Thyroid gland (tissue), 4 donors: Measurements from ENCODE around the gene RRAD. TPM values are rescaled to one million over a fixed set of nuclear protein-coding genes. Genes with fewer than 3 reads are reported as not detected.

ENCODE experiments used
- DNase-seq, 2 donors: peaks; one replicate each; pipeline ENCODE4 v3.0.0-alpha.2; 2019
- H3K27ac ChIP-seq, 3 donors: fragments of 200-600 bp; sonication (generic); 1 replicate in 2 of 3; 2 replicates in 1 of 3; pipeline ENCODE4 v1.5.1; 2016 to 2019; ENCODE audit warnings: mild to moderate bottlenecking in 1 of 3, moderate library complexity in 1 of 3
- H3K27me3 ChIP-seq: fragments of 200-600 bp; sonication (generic); one replicate; pipeline ENCODE4 v1.5.1; 2019
- H3K36me3 ChIP-seq, 2 donors: fragments of 200-600 bp; sonication (generic); one replicate each; pipeline ENCODE4 v1.5.1; 2016 to 2019
- H3K4me1 ChIP-seq, 2 donors: fragments of 200-600 bp; sonication (generic); one replicate each; pipeline ENCODE4 v1.5.1; 2017 to 2019
- H3K4me3 ChIP-seq, 3 donors: fragments of 200-600 bp; sonication (generic); replicated peaks in 1 of 3; 1 replicate in 2 of 3; 2 replicates in 1 of 3; pipeline ENCODE4 v1.5.1; 2016; ENCODE audit warnings: mild to moderate bottlenecking in 1 of 3
- H3K9me3 ChIP-seq: fragments of 200-600 bp; sonication (generic); one replicate; pipeline ENCODE4 v1.5.1; 2017
- POLR2A ChIP-seq, 2 donors: fragments of 450-650 bp; IDR thresholded peaks; one replicate each; pipeline ENCODE4 v1.6.1; 2017; ENCODE audit warnings: antibody characterized with exemption in 2 of 2, mild to moderate bottlenecking in 2 of 2, moderate library complexity in 1 of 2
- WGBS, 2 donors: methylation state at CpG; one replicate each; pipeline ENCODE4 v1.1.5; 2017; 5-methylcytosine and 5-hydroxymethylcytosine counted together
- intact Hi-C: fragments of 100-400 bp; cut with DNase I; formaldehyde crosslinking; loops from one replicate; pipeline ENCODE4 v1.15.1; 2023
- total RNA-seq, 4 donors: library from RNA; depleted of rRNA; stranded (reverse); fragments of >200 nt; gene quantifications; one replicate each; pipeline ENCODE4 v1.2.3, GENCODE V29; 2016
- TF ChIP-seq, protein P1 (sequence below), 6 experiments: fragments of 200-600 bp in 3 of 6; fragments of 450-650 bp in 3 of 6; sonication (generic) in 3 of 6; IDR thresholded peaks; one replicate each; pipeline ENCODE4 v1.5.1; 2016 to 2019; ENCODE audit warnings: antibody characterized with exemption in 6 of 6, mild to moderate bottlenecking in 2 of 6, inconsistent platforms in 1 of 6, moderate library complexity in 1 of 6

The RRAD gene
- total RNA-seq, 4 donors from 2014 or later, result 6.1 to 15.6 (median 10.9) TPM

- WGBS, 2 donors, result 97% methylated on average over 3 of the region's 3 CpGs
- intact Hi-C loops, result loop anchor here (2.0 to 10.0 kb wide), 2 partner anchors 33 to 289 kb away; partner anchors contain the start of gene MATCAP1
Observed at GRCh38 chr16:66895999-66896398, 29.3 kb downstream of the RRAD start.

GRCh38 chr16:66895689-66895979 is 29.7 kb downstream of the RRAD start:
- H3K27me3 ChIP-seq, result no peaks in the 10 kb centered on the region
- TF ChIP-seq, protein P1, sequence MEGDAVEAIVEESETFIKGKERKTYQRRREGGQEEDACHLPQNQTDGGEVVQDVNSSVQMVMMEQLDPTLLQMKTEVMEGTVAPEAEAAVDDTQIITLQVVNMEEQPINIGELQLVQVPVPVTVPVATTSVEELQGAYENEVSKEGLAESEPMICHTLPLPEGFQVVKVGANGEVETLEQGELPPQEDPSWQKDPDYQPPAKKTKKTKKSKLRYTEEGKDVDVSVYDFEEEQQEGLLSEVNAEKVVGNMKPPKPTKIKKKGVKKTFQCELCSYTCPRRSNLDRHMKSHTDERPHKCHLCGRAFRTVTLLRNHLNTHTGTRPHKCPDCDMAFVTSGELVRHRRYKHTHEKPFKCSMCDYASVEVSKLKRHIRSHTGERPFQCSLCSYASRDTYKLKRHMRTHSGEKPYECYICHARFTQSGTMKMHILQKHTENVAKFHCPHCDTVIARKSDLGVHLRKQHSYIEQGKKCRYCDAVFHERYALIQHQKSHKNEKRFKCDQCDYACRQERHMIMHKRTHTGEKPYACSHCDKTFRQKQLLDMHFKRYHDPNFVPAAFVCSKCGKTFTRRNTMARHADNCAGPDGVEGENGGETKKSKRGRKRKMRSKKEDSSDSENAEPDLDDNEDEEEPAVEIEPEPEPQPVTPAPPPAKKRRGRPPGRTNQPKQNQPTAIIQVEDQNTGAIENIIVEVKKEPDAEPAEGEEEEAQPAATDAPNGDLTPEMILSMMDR (IDR thresholded peaks at IDR 0.05), result no peak
- no peak for TF ChIP-seq POLR2A (IDR thresholded peaks at IDR 0.05)
- no peaks in the 10 kb centered on the region for H3K36me3 ChIP-seq
- intact Hi-C loops, result loop anchor here (2.0 to 10.0 kb wide), 2 partner anchors 33 to 289 kb away; partner anchors contain the start of gene MATCAP1
- peak overlapping the region in 1 of 3 donors; percentile 47 for H3K27ac ChIP-seq
- H3K9me3 ChIP-seq, result no peaks in the 10 kb centered on the region
- DNase-seq, result no peak
- no peak overlapping the region for H3K4me3 ChIP-seq
- peaks cover 52 to 66% of the 10 kb centered on the region in 2 donors for H3K4me1 ChIP-seq
- 93 to 94% methylated on average over 5 of the region's 5 CpGs for WGBS, 2 donors

More at GRCh38 chr16:66895999-66896398, 29.3 kb downstream of the RRAD start:
- Histone ChIP-seq H3K9me3 (no peaks in the 10 kb centered on the region), H3K4me3 (no peak overlapping the region), H3K4me1 (peaks cover 52 to 66% of the 10 kb centered on the region in 2 donors), H3K27ac (peak overlapping the region in 2 of 3 donors; percentile 17 to 47), H3K36me3 (no peaks in the 10 kb centered on the region), H3K27me3 (no peaks in the 10 kb centered on the region)
- DNase-seq, result no peak
- TF ChIP-seq POLR2A (IDR thresholded peaks at IDR 0.05), result no peak
- TF ChIP-seq, protein P1 (IDR thresholded peaks at IDR 0.05), result no peak

- peak overlapping the region in 1 of 3 donors; percentile 5 for H3K27ac ChIP-seq
- WGBS, 2 donors, result 43 to 46% methylated on average over 10 to 11 of the region's 11 CpGs
- peak; percentile 80 to 82 for DNase-seq
Observed at GRCh38 chr16:66894948-66895688, 30.2 kb downstream of the RRAD start.

GRCh38 chr16:66894055-66894454 is 31.3 kb downstream of the RRAD start:
- Histone ChIP-seq H3K4me3 (no peak overlapping the region), H3K4me1 (peaks cover 38 to 62% of the 10 kb centered on the region in 2 donors), H3K36me3 (no peaks in the 10 kb centered on the region), H3K27me3 (no peaks in the 10 kb centered on the region), H3K9me3 (no peaks in the 10 kb centered on the region), H3K27ac (no peak overlapping the region)
- TF ChIP-seq, protein P1 (IDR thresholded peaks at IDR 0.05), result no peak
- no peak for TF ChIP-seq POLR2A (IDR thresholded peaks at IDR 0.05)
- intact Hi-C loops, result loop anchor here (2.0 to 10.0 kb wide), 2 partner anchors 35 to 291 kb away; partner anchors contain the start of gene MATCAP1
- 77 to 80% methylated on average over 1 to 2 of the region's 2 CpGs for WGBS, 2 donors
- no peak for DNase-seq

More at GRCh38 chr16:66894948-66895688, 30.2 kb downstream of the RRAD start:
- no peaks in the 10 kb centered on the region for H3K27me3 ChIP-seq
- H3K4me1 ChIP-seq, result peaks cover 49 to 62% of the 10 kb centered on the region in 2 donors
- TF ChIP-seq, protein P1 (IDR thresholded peaks at IDR 0.05), result peak; percentile 65 to 95 (median 90)
- no peak for TF ChIP-seq POLR2A (IDR thresholded peaks at IDR 0.05)
- intact Hi-C loops, result loop anchor here (2.0 to 10.0 kb wide), 2 partner anchors 34 to 290 kb away; partner anchors contain the start of gene MATCAP1
- no peaks in the 10 kb centered on the region for H3K36me3 ChIP-seq
- no peak overlapping the region for H3K4me3 ChIP-seq
- H3K9me3 ChIP-seq, result no peaks in the 10 kb centered on the region

- DNase-seq, result peak; percentile 30 to 62
- TF ChIP-seq POLR2A (IDR thresholded peaks at IDR 0.05), result no peak
- TF ChIP-seq, protein P1 (IDR thresholded peaks at IDR 0.05), result no peak
- Histone ChIP-seq H3K27ac (peak overlapping the region in 2 of 3 donors; percentile 62 to 84), H3K27me3 (no peaks in the 10 kb centered on the region), H3K4me1 (peaks cover 28 to 54% of the 10 kb centered on the region in 2 donors), H3K4me3 (no peak overlapping the region), H3K9me3 (no peaks in the 10 kb centered on the region), H3K36me3 (no peaks in the 10 kb centered on the region)
- 79 to 81% methylated on average over 6 of the region's 6 CpGs for WGBS, 2 donors
- intact Hi-C loops, result loop anchor here (10.0 kb wide), 1 partner anchor 293 kb away; the partner anchor contains the start of gene MATCAP1
Observed at GRCh38 chr16:66891797-66892196, 33.5 kb downstream of the RRAD start.
